ENCODE measurements around the gene FBXO42. TPM values are rescaled to one million over a fixed set of nuclear protein-coding genes. Genes with fewer than 3 reads are reported as not detected.
"Not testable (repeated sequence)": the region's sequence is repeated elsewhere in the genome, so short reads cannot be mapped to it uniquely, and the experiment has no call there.

The FBXO42 gene
- total RNA-seq, 1 donor, result 18.6 TPM

DNA sequence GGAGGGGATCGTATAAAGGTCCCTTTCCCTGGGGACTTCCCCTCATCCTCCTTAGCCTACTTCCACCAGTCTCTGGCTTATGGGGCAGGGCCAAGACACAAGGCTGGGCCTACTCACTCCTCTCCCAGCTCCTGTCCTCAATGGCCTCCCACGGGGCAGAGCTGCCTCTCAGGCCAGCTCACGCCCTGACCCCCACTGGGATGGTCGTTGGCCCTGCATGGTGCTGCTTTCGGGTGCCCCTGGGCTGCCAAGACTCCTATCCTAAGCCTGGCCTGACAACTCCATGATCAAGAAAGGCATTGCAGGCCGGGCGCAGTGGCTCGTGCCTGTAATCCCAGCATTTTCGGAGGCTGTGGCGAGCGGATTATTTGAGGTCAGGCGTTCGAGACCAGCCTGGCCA lies 121.5 kb downstream of the FBXO42 start:
- H3K4me3 ChIP-seq (ENCODE audit: low read depth, low read length), result no peak overlapping the region
- TF ChIP-seq, protein P1, sequence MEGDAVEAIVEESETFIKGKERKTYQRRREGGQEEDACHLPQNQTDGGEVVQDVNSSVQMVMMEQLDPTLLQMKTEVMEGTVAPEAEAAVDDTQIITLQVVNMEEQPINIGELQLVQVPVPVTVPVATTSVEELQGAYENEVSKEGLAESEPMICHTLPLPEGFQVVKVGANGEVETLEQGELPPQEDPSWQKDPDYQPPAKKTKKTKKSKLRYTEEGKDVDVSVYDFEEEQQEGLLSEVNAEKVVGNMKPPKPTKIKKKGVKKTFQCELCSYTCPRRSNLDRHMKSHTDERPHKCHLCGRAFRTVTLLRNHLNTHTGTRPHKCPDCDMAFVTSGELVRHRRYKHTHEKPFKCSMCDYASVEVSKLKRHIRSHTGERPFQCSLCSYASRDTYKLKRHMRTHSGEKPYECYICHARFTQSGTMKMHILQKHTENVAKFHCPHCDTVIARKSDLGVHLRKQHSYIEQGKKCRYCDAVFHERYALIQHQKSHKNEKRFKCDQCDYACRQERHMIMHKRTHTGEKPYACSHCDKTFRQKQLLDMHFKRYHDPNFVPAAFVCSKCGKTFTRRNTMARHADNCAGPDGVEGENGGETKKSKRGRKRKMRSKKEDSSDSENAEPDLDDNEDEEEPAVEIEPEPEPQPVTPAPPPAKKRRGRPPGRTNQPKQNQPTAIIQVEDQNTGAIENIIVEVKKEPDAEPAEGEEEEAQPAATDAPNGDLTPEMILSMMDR (IDR thresholded peaks at IDR 0.05; ENCODE audit: insufficient read depth, low read length), result no peak
- no peak for DNase-seq (ENCODE audit: low read depth)

DNA sequence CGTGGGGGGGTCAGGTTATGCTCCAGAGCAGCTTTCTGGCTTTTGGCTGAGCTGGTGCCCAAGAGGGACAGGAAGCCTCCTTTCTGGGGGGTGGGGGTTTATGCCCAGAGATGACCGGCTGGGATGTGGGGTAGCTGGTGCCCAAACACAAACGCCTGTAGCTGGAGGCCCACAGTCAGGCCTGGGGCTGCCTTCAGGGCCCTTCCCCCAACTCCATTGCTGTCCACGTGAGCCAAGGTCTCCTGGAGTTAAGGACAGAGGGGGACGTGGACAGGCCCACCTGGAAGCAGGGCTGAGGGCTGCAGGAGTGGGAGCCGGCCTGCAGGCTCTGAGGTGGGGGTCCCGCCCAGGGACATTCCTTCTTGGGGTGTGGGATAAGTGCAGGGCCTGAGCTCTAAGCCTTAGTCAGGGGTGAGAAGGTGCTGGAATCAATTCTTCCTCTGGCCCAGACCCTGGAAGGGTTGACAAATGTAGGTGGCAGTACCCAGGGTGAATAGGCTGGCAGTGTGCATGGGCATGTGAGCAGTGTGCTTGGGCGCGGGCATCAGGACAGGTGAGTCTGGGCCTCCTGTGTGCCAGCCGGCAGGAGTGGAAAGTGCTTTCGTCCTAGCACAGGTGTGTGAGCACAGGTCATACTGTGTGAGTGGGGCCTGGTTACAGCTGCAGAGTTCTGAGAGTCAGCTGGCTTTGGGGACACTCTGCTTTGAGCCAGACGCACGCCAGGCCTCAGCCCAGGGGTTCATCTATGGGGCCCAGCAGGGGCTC lies 122.1 kb downstream of the FBXO42 start:
- TF ChIP-seq, protein P1 (IDR thresholded peaks at IDR 0.05; ENCODE audit: insufficient read depth, low read length), result no peak
- DNase-seq (ENCODE audit: low read depth), result no peak
- no peak overlapping the region for H3K4me3 ChIP-seq (ENCODE audit: low read depth, low read length)

DNA sequence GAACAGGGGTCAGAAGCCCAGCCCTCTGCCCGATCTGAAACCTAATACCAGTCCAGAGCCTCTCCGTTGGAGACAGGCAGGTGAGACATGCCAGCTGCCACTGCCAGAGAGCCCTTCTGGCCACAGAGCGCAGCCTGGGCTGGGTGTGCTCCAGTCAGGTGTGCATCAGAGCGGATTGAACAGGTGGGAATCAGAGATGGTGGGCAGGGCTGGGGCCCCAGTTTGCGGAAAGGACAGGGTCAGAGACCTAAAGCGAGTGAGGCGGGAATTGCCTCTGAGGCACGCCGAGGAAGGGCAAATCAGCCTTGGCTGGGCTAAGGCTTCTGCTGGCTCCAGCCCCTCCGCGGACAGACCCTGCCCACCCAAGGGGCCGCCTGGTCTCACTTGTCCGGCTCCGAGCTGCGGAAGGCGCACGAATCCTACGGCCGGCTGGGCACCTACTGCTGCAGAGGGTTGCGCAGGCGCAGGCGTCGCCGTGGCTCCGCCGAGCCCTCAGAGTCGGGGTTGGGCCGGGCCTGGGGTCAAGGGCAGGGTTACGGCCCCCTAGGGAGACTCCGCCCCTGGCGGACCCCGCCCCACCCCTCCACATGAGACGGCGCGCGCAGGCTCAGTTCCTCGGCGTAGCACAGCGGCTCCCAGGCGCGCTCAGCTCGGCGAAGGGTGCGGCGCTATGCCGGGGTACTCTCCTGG lies 125.6 kb downstream of the FBXO42 start:
- TF ChIP-seq, protein P1 (IDR thresholded peaks at IDR 0.05; ENCODE audit: insufficient read depth, low read length), result no peak
- DNase-seq (ENCODE audit: low read depth), result no peak
- H3K4me3 ChIP-seq (ENCODE audit: low read depth, low read length), result peak overlapping the region; percentile 31

DNA sequence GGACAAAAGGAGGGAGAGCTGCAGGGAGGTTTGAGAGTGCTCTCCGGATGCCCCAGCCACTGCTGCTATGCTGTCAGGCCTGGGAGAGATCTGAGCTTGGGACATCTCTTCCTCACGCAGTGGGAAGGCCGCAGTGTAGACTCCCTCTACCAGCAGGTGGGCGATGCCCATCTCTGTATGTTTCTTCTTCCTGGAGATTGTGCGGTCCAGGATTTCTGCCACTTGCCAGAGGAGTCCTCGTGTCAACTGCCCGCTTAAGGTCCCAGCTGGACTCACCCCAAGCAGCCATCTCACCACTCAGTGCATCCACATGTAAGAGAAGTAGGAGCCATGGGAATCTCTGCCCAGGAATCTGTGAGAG lies 126.2 kb downstream of the FBXO42 start:
- no peak overlapping the region for H3K4me3 ChIP-seq (ENCODE audit: low read depth, low read length)
- no peak for DNase-seq (ENCODE audit: low read depth)
- TF ChIP-seq, protein P1 (IDR thresholded peaks at IDR 0.05; ENCODE audit: insufficient read depth, low read length), result no peak

DNA sequence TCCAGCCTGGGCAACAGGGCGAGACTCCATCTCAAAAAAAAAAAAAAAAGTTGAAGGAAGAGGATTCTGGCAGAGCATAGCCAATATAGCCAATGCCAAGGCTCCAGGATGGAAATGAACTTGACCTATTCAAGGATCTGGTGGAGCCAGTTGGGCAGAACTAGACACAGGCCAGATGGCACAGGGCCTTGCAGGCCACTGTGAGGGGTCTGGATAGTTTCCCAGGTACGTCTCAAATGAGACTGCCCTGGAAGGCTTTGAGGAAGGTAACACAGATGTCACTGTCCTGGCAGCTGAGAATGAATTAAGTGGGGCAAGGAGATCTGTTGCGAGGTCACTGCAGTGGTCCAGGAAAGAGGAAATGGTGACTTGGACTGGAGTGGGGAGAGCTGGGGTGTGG lies 127.8 kb downstream of the FBXO42 start:
- no peak overlapping the region for H3K4me3 ChIP-seq (ENCODE audit: low read depth, low read length)
- no peak for DNase-seq (ENCODE audit: low read depth)
- TF ChIP-seq, protein P1 (IDR thresholded peaks at IDR 0.05; ENCODE audit: insufficient read depth, low read length), result no peak

DNA sequence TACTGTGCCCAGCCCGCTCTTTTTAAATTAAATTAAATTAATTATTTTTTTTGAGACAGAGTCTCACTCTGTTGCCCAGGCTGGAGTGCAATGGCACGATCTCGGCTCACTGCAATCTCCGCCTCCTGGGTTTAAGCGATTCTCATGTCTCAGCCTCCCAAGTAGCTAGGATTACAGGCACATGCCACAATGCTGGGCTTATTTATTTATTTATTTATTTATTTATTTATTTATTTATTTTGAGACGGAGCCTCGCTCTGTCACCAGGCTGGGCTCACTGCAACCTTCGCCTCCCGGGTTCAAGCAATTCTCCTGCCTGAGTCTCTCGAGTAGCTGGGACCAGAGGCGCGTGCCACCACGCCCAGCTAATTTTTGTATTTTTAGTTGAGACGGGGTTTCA lies 129.6 kb downstream of the FBXO42 start:
- not testable (repeated sequence) for H3K4me3 ChIP-seq (ENCODE audit: low read depth, low read length); DNase-seq (ENCODE audit: low read depth)

DNA sequence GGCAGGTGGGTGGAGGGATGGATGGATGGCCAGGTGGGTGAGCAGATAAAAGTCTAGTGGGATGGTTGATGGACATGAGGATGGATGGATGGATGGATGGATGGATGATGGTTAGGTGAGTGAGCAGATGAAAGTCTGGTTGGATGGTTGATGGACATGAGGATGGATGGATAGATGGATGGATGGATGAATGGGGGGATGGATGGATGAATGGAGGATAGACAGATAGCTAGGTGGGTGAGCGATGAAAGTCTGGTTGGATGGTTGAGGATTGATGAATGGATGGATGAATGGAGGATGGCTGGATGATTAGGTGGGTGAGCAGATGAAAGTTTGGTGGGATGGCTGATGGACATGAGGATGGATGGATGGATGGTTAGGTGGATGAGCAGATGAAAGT lies 130.8 kb downstream of the FBXO42 start:
- H3K4me3 ChIP-seq (ENCODE audit: low read depth, low read length), result no peak overlapping the region
- TF ChIP-seq, protein P1 (IDR thresholded peaks at IDR 0.05; ENCODE audit: insufficient read depth, low read length), result no peak
- DNase-seq (ENCODE audit: low read depth), result no peak

Data from fibroblast of the aortic adventitia (primary cell).